HG02840 (cell line): Measurements from ENCODE around the gene UBXN6.
A peak's percentile ranks its signal among the peaks of the same experiment; 100 is the strongest.

Experiments
- ATAC-seq: cut with Tn5 transposase; IDR thresholded peaks from one replicate; pipeline ENCODE4 v1.9.1; 2021; ENCODE audit warnings: mild to moderate bottlenecking, moderate library complexity, moderate number of reproducible peaks; ENCODE audit not compliant: unreplicated experiment, low FRiP score

Gene UBXN6

DNA sequence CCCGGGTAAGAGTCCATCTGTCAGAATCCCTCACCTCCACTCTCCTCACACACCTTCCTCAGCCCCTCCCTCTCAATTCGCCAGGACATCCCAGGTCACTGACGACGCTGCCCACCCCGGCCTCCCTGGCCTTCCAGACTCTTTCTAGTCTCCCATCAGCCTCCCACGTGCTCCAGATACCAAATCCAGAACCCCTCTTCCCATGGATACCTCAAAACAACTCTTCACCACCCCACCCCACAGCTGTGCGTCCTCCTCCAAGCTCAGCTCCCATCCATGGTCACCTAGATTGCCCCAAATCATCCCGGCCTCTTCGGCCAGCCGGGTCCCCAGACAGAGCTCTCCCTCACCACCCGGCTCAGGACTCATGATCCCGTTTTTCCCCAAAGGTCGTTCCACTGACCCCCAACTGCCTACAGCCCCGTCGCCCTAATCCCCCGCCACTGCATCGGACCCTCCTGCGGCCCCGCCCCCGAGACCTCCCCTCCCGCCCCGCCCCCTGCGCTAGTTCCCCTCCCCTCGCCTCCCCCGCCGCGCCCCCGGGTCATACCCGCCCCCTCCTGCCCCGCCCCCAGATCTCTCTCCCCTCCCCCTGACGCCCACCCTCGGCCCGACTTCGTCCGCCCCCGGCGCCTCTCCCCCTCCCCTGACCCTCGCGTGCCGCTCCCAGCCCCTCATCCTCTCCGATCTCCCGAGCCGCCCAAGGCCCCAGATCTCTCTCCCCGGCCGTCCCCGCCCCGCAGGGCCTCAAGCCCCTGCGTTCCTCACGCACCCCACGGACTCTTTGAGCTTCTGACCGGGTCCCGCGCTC, 546 bp downstream of the UBXN6 start:
- ATAC-seq = peak; percentile 8

DNA sequence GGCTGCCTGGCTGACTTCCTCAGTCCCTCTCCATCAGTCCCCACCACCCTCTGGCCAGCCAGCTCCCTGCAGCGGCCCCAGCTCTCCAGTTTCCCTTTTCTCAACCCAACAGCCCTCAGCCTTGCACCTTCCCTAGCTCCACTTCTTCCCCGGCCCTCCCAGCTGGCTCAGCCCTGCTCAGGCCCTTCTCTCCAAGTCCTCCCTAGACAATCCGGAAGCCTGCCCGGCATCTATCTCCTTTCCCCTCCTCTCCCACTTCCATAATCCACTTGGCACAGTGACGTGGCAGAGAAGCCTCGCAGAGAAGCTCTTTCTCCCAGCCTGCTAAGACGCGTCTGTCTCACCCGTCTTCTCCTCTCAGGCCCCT, 1.1 kb downstream of the UBXN6 start:
- ATAC-seq = no peak

DNA sequence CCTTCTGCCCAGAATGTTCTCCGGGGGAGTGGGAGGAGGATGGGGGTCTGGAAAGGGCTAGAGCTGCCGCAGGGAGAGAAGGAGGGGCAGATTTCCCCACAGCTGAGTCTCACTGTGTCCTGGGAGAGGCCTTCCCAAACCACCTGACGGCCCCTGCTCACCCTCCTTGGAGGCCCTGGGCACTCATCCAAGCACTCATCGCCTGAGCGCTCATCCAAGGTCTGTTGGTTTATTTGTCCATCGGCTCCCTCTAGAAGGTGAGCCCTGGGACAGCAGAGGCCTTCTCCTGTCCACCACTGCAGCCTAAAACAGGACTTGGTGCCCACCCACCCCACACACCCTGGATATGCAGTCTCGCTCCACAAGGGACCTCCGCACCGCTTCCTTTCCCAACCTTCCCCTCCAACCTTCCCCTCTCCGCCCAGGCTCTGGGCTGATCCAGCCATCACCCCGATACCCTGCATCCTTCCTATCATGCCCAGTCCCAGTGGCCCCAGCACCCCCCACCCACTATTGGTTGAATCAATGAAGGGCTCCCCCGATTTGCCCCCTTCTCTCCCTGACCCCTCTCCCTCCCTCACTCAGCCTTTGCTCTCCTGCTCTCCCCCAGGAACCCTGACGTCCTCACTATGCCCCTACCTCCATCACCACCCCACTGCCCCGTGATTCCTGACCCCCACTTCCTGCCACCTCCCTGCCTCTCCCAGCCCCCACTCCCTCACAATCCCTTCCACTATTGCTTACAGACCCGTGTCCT, 1.7 kb downstream of the UBXN6 start:
- ATAC-seq = no peak

DNA sequence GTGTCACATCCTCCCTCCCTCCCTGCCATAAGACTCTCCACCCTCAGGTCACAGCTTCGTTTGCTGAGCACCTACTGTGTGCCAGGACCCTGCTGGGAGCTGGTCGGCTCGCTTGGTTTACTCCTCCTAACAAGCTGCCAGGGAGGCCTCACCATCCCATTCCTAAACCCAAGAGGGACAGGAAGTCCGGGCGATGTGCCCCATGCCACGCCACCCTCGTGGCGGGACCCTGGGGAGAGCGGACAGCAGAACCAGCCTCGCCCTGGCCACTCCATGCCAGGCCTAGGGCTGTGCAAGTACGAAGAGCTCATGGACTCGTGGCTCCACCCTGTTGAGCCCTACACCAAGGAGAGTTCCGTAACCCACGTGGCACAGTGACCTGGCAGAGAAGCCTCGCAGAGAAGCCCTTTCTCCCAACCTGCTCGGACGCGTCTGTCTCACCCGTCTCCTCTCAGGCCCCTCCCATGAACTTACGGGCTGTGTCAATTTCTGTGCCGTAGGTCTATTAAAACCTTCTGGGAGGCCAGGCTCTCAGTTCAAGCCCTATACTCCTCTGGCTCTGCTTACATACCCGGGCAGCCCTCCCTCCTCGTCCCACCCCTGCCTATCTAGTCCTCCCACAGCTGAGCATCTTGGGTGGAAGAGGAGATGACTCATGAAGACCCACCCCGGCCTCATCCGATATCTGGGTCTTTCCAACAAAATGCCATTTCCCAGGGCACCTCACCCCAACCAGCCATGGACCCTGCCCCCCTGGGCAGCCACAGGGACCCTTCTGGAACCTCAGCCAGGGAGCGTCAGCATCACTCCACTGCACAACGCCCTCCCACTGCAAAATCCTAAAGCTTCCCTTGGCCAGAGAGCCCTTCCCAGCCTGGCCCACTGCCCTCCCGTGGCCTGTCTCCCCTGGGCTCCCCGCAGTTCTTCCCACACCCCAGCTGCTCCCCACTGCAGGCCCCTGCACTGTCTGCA, 2.6 kb downstream of the UBXN6 start:
- ATAC-seq = no peak

DNA sequence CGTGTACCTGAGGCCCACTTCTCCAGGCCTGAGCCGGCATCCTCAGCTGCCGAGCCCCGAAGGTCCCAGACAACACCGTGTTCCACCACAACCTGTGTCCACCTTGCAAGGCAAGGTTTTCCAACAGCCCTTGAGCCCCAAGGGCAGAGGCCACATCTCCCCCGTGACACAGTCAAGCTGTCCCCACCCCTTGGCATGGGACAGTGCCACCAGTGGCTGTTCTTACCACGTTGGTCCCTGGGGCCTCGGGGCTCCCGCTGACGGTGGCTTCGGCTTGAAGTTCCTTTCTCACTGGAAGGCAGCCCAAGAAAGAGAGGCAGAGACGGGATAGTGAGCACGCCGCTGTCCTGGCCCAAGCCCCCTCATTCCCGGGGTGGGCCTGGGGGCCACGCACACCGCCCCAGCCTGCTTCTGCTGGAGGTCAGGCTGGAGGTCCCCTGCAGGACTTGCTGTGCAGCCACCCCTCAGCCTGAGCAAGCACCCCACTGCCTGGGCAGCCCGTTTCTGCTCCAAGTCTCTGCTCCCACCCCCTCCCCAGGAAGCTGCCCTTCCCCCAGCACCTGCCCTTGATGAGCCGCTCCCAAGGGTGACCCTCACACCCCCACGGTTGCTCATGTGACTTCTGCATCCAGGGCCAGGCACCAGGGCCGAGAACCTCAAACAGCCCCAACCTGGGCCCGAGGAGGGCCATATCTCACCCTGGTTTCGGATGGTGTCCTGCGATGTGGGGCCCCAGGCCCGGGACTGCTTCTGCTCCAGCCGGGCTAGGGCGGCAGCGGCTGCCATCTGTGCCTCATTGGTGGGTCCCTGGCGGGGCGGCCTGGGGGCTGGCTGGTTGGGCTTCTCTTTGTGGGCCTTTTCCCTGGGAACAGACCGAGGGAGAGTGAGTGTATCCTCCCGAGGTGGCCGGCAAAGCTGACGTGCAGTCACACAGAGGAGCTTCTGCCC, 4.1 kb downstream of the UBXN6 start:
- no peak for ATAC-seq

DNA sequence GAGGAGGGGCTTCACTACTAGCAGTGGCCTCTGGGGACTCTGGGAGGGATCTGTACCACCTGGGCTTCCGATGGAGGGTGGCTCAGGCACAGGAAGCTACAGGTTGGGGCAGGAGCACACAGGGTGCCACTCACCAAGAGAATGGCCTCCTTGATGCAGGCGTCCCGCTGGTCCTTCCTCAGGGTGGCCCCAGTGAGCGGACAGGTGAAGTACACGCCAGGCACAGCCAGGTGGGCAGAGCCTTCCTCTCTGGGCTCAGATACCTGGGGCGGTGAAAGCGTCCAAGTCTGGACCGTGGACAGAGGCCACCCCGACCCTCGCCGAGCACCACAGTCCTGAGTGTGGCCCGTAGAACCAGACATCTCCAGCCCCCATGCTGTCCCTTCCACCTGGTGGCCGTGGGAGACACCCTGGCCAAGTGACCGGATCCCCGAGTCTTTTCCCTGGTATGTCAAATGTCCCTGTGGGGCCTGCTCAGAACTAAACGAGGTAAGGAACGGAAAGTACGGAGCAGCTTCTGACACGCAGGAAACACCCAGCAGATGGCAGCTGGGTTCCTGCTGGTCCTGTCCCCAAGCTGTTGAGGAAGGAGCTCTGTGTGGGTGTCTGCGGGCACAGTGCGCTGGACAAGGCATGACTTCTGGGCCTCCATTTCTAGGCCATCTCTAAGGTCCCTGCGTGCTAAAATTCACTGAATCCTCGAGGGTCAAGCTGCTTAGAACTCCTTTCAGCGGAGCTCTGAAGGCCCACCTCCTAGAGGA, 5.2 kb downstream of the UBXN6 start:
- ATAC-seq = no peak

DNA sequence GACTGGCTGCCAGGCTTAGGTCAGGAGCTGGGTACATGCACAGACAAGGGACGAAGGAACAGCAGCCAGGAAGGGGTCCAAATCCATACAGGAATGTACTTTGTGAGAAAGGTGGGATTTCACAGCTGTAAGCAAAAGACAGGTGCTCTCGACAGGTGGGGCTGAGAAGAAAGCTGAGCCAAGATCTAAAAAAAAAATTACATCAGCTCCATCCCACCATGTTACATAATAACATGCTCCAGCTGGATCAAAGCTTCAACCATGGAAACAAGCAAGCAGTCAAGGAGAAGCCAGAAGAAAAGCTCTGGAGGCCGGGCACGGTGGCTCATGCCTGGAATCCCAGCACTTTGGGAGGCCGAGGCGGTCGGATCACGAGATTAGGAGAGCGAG, 8.0 kb downstream of the UBXN6 start:
- no peak for ATAC-seq

DNA sequence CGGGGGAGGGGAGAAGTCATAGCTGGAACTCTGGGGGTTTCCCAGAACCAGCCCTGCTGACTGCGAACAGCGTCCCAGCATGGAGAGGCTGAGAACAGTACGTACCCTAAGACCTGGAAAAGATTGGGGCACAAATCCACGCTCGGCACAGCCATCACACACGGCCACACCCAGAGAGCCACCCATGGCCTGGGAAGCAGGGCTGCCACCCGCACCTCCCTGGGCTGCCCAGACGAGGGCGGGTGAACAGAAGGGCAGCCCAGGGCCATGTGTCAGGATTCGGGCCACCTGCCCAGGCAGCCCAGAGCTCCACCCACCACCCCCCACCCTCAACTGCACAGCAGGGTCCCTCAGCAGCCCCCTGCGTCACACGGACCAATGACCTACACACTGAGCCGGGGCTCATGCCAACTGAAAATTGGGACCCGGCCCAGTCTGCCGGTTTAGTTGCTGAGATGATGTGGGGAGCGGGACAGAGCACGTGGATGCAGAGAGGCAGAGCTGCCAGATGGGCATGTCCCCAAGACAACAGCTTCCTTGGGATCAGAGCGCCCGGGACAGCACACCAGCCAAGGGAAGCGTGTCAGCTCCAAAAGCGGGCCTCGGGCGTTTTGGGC, 8.5 kb downstream of the UBXN6 start:
- no peak for ATAC-seq

DNA sequence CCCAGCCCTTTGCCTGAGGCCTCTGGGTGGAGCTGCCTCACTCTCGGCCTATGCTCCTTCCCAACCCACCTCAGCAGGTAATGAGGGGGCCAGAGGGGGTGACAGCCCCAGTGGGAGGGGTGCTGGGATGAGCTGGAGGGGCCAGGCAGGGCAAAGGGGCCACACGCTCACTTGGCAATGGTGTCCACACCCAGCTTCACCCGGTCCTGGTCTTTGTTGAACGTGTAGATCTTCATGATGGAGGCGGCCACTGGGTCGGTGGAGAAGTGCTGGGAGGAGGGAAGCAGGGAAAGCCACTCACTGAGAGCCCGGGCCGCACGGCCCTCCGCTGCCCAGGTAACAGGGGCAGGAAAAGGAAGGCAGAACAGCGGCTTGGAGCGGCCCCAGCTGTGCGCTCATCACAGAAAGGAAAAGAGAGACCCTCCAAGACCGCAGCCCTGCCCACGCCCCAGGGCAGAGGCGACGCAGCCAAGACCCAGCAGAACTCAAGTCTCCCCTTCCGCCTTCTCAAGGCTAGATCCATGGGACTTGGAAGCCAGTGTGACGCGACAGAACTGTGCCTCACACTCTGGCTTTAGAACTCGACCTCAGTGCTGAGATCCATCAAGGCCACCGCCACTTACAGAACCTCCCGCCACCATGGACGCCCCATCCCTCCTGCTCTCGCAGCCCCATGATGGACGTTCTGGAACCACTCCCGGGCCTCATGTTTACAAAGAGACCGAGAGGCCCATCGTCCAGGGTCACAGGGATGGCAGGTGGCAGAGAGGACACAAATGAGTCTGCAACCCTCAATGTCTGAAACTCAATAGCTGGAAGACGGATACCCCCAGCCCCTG, 9.2 kb downstream of the UBXN6 start:
- no peak for ATAC-seq

DNA sequence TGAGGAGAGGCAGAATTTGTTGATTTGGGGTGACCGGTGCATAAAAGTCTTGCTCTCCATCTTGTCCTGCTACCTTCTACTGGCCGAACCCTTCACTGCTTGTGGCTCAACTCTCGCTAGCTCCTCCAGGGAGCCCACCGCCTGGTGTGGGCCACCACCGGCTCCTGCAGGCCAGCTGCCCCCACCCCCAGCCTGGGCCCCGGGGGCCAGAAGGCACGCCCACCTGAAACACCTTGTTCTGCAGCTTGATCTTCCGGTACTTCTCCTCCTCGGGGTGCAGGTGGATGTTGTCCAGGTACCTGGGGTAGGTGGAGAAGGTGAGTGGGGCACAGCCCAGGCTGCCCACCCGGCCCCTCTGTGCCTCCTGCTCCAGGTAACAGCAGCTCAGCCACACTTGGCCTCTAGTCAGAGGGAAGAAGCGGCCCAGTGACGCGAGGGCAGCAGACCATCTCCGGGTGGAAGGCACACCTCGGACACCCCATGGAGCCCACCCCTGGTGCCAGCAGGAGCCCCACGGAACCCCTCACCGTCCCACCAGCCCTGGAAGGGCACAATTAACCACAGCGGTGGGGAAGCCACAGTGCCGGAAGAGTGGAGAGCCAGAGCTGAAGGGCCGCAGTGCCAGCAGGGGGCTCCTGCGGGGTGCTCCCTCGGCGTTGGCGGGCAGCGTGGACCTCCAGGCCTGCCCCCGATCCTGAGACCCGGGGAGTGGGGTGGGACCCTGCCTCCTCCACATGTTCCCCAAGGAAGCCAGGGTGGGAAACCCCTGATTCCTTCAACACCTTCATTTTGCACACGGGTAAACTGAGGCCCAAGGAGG, 10.1 kb downstream of the UBXN6 start:
- ATAC-seq = no peak

DNA sequence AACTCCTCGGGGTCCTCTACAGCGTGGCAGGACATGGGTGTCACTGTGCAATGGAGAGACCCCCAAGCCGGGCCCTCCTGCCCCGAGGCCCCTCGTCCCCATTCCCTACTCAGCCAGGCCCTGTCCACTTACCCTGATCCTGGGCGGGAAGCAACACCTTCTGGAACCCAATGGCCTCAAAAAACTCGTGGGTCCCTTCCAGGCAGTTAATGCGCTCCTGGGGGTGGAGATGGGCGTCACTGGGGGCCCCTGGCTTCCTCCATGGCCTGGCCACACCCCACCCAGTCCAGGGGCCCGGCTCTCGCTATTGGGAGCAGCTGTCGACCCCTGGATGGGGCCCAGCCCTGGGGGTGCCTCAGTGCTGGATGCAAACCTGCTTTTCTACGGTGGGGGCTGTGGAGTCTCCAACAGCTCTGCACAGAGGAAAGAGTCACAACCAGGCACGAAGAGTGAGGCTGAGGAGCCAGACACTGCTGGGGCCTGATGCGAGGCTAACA, 10.8 kb downstream of the UBXN6 start:
- ATAC-seq = no peak

DNA sequence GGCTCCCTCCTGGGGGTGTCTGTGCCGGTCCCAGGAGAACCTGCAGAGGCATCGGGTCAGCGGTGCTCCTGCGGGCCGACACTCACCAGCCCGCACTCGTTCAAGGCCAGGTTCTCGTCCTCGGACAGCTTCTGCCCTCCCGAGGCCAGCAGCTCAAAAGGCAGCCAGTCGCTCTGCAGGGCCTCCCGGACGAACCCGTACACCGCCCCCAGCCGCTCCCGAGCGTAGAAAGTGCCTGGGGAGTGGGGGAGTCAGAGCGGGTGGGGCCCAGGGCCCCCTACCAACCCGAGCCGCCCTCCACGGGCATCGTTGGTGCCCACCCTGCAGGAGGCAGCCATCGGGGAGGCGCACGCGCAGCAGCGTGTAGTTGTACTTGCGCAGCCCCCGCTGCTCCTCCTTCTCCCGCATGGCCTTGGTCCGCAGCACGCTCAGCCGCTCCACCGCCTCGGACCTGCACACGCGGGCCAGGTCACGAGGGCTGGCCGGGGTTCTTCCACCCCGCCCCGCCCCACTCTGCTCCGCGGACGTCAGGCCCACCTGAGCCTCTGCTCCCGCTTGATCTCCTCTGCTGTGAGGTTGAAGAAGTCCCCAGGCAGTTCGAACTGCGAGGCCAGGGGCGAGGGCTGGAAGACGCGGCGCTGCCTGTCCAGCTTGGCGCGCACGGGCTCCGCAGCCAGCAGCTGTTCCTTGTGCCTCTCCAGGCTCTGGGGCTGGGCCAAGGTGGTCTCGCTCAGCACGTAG, 11.5 kb downstream of the UBXN6 start:
- no peak for ATAC-seq

DNA sequence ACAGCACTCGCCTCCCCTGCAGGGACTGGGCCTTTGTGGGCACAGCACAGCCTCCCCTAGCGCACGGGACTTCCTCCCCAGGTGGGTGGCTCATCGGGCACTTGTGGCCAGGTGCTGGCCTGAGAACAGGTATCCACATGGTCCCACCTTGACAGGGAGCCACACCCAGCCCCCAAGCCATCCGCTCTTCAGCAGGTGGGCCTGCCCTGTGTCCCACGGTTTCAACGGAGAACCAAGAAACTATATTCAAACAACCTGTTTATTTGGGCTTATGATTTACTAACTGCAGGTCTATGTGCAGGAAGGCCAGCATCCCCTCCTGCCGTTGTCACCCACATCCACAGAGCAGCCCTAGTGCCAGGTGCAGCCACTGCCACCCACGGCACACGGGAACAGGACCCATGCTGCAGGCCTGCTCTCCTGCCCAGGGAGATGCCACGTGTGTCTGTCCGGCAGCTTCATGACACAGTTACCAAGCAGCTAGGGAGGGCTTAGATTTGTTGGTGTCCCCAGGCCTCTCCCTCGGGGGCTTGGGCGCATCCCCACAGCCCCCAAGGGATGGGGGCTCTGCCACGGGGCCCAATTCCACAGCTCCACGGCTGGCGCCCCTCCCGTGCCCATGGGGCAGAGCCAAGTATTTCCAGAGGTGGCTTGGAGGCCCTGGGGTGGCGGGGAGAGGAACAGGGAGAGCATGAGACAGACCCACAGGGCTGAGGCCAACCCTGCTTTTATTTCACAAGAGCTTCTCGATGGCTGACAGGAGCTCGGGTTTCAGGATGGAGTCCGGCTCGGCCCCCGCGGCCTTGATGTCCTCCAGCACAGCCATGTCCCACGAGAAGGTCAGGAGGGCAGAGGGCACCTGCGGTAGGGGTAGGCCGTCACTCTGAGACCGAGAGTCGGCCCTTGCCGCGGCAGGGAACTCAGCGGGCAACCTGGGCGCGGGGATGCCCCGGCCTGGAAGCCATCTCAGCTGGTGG, 12.5 kb downstream of the UBXN6 start:
- no peak for ATAC-seq

DNA sequence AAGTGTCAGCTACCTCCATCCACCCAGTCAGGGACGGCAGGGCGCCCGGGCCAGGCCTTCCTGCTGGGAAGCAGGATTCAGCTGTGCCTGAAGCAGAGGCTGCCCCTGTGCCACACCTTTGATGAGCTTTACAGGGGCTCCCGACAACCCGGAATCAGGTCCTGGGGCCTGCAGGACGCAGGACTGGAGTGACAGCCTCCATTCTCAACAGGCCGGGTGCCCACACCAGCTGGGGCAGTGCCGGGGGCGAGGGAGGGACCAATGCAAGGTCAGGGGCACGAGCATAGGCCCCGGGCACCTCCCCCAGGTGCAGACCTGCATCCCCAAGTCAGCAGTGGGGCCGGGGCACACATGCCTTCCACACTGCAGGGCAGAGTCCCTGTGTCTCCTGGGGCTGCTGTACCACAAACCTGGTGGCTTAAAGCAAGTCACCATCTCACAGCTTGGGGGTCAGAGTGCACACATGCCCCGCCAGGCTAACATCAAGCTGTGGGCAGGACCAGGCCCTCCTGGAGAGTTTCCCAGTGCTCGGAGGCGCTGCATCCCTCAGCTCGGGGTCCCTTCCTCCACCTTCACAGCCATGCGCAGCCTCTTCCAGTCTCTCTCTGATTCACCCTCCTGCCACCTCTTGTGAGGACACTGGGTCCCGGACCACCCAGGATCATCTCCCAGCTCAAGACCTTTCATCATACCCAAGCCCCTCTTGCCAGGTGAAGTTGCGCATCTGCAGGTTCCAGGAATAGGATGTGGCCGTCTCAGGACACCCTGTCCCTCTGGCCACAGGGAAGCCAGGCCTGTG, 13.4 kb downstream of the UBXN6 start:
- no peak for ATAC-seq
